Lower leg skin (tissue), 3 donors: ENCODE results near the gene KCNMA1.

Experiments used
- POLR2A ChIP-seq, 2 donors: fragments of 450-650 bp; IDR thresholded peaks; one replicate each; pipeline ENCODE4 v1.6.1; 2016 to 2017; ENCODE audit warnings: antibody characterized with exemption in 2 of 2, mild to moderate bottlenecking in 1 of 2, moderate library complexity in 1 of 2
- TF ChIP-seq, protein P1 (sequence below), 3 donors: fragments of 450-650 bp; IDR thresholded peaks; one replicate each; pipeline ENCODE4 v1.5.1; 2016; ENCODE audit warnings: antibody characterized with exemption in 3 of 3, mild to moderate bottlenecking in 3 of 3, moderate library complexity in 2 of 3

DNA sequence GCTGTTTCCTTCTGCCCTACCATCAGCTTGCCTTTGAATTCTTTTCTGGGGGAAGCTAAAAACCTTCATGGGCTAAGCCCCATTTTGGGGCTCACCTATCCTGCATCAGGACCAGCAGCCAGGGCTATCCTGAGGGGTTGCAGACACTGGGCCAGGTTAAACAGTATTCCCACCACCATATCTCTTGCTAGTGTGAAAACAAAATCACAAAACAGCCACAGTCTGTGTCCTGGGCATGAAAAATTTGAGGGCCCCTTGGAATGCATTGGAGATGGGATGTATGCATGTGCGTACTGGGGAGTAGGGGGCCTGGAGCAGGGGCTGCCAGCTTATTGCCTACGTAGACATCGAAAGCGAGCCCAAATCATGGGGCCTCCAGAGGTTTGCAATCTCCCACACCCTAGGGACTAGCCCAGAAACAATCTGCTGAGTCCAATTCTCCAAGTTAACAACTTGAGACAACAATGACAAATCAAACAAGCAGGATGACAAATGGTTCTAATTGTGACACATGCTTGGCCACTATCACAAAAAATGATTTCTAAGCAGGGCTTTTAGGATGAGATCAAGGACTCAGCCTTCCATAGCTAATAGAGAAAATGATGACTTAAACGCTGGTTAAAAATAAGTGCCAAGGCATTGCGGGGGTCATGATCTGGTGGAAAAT, 557.1 kb downstream of the KCNMA1 start:
- no peak for TF ChIP-seq POLR2A (IDR thresholded peaks at IDR 0.05)
- TF ChIP-seq, protein P1, sequence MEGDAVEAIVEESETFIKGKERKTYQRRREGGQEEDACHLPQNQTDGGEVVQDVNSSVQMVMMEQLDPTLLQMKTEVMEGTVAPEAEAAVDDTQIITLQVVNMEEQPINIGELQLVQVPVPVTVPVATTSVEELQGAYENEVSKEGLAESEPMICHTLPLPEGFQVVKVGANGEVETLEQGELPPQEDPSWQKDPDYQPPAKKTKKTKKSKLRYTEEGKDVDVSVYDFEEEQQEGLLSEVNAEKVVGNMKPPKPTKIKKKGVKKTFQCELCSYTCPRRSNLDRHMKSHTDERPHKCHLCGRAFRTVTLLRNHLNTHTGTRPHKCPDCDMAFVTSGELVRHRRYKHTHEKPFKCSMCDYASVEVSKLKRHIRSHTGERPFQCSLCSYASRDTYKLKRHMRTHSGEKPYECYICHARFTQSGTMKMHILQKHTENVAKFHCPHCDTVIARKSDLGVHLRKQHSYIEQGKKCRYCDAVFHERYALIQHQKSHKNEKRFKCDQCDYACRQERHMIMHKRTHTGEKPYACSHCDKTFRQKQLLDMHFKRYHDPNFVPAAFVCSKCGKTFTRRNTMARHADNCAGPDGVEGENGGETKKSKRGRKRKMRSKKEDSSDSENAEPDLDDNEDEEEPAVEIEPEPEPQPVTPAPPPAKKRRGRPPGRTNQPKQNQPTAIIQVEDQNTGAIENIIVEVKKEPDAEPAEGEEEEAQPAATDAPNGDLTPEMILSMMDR (IDR thresholded peaks at IDR 0.05): no peak
